Epithelial cell of umbilical artery (primary cell): ENCODE measurements around the gene FREM3. TPM values are rescaled to one million over a fixed set of nuclear protein-coding genes. Genes with fewer than 3 reads are reported as not detected.

ENCODE experiments used
- total RNA-seq: library from RNA; depleted of rRNA; stranded (reverse); fragments of >200 nt; gene quantifications from 2 replicates; pipeline ENCODE4 v1.2.3, GENCODE V29; 2014

The FREM3 gene
- total RNA-seq, result not detected in 2 replicates

GRCh38 chr4:143700416-143701352 is at the start of gene FREM3:
FREM3 (minus strand) TSS chr4:143700675; CDS start chr4:143700675, 0 bp downstream.

Other genes with a start within 250 kb of the FREM3 start
- gene SMARCA5, start 187.0 kb downstream of the FREM3 start, total RNA-seq, result 49.4 and 62.9 TPM in 2 replicates
- gene GYPE, start 204.9 kb upstream of the FREM3 start, total RNA-seq, result 0.30 and 0.32 TPM in 2 replicates